Pancreas (tissue), 10 donors: ENCODE results near the gene MRPL19. TPM values are rescaled to one million over a fixed set of nuclear protein-coding genes. Genes with fewer than 3 reads are reported as not detected.

ENCODE experiments used
- ATAC-seq, 4 donors: fragments of 200-7000 bp; cut with Tn5 transposase; one replicate each; pipeline versions ENCODE4 v1.8.0 to v1.9.1; 2020; ENCODE audit warnings: mild to moderate bottlenecking in 4 of 4, moderate library complexity in 4 of 4
- DNase-seq, 6 donors: peaks; one replicate each; pipeline ENCODE4 v3.0.0-alpha.2; 2020
- FAIRE-seq: peaks from 2 replicates; lab custom pipeline; 2012; peaks lifted over from hg19 to GRCh38; lab: Jason Lieb, UNC
- H3K27ac ChIP-seq, 4 donors: fragments of 200-600 bp; sonication (generic); 1 replicate in 3 of 4; 2 replicates in 1 of 4; pipeline versions ENCODE4 v1.5.0 to v1.8.0; 2020
- H3K27me3 ChIP-seq, 4 donors: fragments of 200-600 bp; one replicate each; pipeline ENCODE4 v1.8.0; 2021
- H3K36me3 ChIP-seq, 3 donors: fragments of 200-600 bp; sonication (generic) in 1 of 3; one replicate each; pipeline versions ENCODE4 v1.5.0 to v1.8.0; 2020 to 2021
- H3K4me1 ChIP-seq, 3 donors: fragments of 200-600 bp; one replicate each; pipeline ENCODE4 v1.8.0; 2021
- H3K4me3 ChIP-seq, 4 donors: fragments of 200-600 bp; sonication (generic) in 2 of 4; one replicate each; pipeline versions ENCODE4 v1.5.0 to v1.8.0; 2020 to 2021
- H3K9me3 ChIP-seq, 4 donors: fragments of 200-600 bp; one replicate each; pipeline ENCODE4 v1.8.0; 2021
- CTCF ChIP-seq, 4 donors: fragments of 200-600 bp; sonication (generic) in 3 of 4; IDR thresholded peaks; one replicate each; pipeline versions ENCODE4 v1.5.0 to v1.8.0; 2021; ENCODE audit warnings: antibody characterized with exemption in 4 of 4
- WGBS, 2 donors: extraction: QIAGEN DNeasy Blood & Tissue Kit; methylation state at CpG; one replicate each; pipeline ENCODE4 v1.1.7; 2013; 5-methylcytosine and 5-hydroxymethylcytosine counted together
- intact Hi-C, 3 donors: fragments of 100-400 bp; cut with DNase I; formaldehyde crosslinking; loops; one replicate each; pipeline versions ENCODE4 v1.11.1 to v1.14.2; 2022
- polyA plus RNA-seq, 2 donors: library from polyadenylated mRNA; stranded (reverse); fragments of 200-250 nt; gene quantifications; one replicate each; pipeline ENCODE4 v1.2.3, GENCODE V29; 2013
- total RNA-seq, 6 donors: library from RNA; stranded (reverse); fragmentation: NEBNext Ultra II Directional in 4 of 6; extraction: Animal tissue kit (Norgen Biotek cat#: 25700) in 4 of 6; gene quantifications; one replicate each; pipeline versions ENCODE4 v1.2.1 to v1.2.4, GENCODE V29; 2021 to 2023
- donor health status: healthy with polysubstance abuse.
- donor health status: DM: no; HTN: no; CAD: no; lungs with moderate emphysema.
- donor health status: DM: no; HTN: no; CAD: no.
- donor health status: control.
- donor health status: control.
- donor health status: Bipolar disorder and iron deficiency.
- donor health status: DM: yes; HTN: yes; CAD: no.
- donor health status: DM: no; HTN: no; CAD: no.
- donor health status: DM: no; HTN: no; CAD: no.
- donor health status: DM: yes; HTN: yes; CAD: no.

MRPL19 gene
- total and polyA plus RNA-seq, 8 donors = 7.5 to 28.5 (median 18.8) TPM

GRCh38 chr2:75612108-75612861 is 34.3 kb upstream of the MRPL19 start:
- H3K36me3 ChIP-seq = no peaks in the 10 kb centered on the region
- no peak for TF ChIP-seq CTCF (IDR thresholded peaks at IDR 0.05)
- H3K4me3 ChIP-seq = no peak overlapping the region
- no peaks in the 10 kb centered on the region for H3K9me3 ChIP-seq
- H3K27me3 ChIP-seq = no peaks in the 10 kb centered on the region
- ATAC-seq (no peak), DNase-seq (no peak), FAIRE-seq (no peak)
- no peak overlapping the region for H3K27ac ChIP-seq
- H3K4me1 ChIP-seq = peaks cover 0 to 7% (median 0%) of the 10 kb centered on the region in 3 donors
- intact Hi-C loops = loop anchor here (5.0 to 10.0 kb wide), 2 partner anchors 137 to 140 kb away; no protein-coding TSS in a partner anchor
- WGBS, 2 donors = 78 to 86% methylated on average over 7 of the region's 7 CpGs

GRCh38 chr2:75612862-75613243 is 33.7 kb upstream of the MRPL19 start:
- Histone ChIP-seq H3K4me3 (no peak overlapping the region), H3K36me3 (no peaks in the 10 kb centered on the region), H3K27ac (no peak overlapping the region), H3K9me3 (no peaks in the 10 kb centered on the region), H3K4me1 (peaks cover 0 to 7% (median 0%) of the 10 kb centered on the region in 3 donors), H3K27me3 (no peaks in the 10 kb centered on the region)
- TF ChIP-seq CTCF (IDR thresholded peaks at IDR 0.05) = no peak
- WGBS, 2 donors = 86 to 91% methylated on average over 5 of the region's 5 CpGs
- intact Hi-C loops = loop anchor here (5.0 to 10.0 kb wide), 2 partner anchors 138 to 141 kb away; no protein-coding TSS in a partner anchor
- ATAC-seq = no peak
- FAIRE-seq = no peak
- no peak for DNase-seq

GRCh38 chr2:75614162-75614651 is 32.4 kb upstream of the MRPL19 start:
- WGBS, 2 donors = 59 to 63% methylated on average over 5 of the region's 5 CpGs
- Histone ChIP-seq H3K36me3 (no peaks in the 10 kb centered on the region), H3K27ac (no peak overlapping the region), H3K27me3 (no peaks in the 10 kb centered on the region), H3K4me3 (no peak overlapping the region), H3K4me1 (no peaks in the 10 kb centered on the region), H3K9me3 (no peaks in the 10 kb centered on the region)
- ATAC-seq (peak in 3 of 4 donors; percentile 19 to 76 (median 41)), DNase-seq (no peak), FAIRE-seq (no peak)
- no peak for TF ChIP-seq CTCF (IDR thresholded peaks at IDR 0.05)
- intact Hi-C loops = loop anchor here (5.0 to 10.0 kb wide), 2 partner anchors 139 to 142 kb away; no protein-coding TSS in a partner anchor

- H3K9me3 ChIP-seq = no peaks in the 10 kb centered on the region
Measured at GRCh38 chr2:75616406-75616805, 30.2 kb upstream of the MRPL19 start.

More at GRCh38 chr2:75616406-75616805, 30.2 kb upstream of the MRPL19 start:
- DNase-seq = no peak
- Histone ChIP-seq H3K36me3 (no peaks in the 10 kb centered on the region), H3K4me1 (no peaks in the 10 kb centered on the region), H3K27ac (no peak overlapping the region), H3K4me3 (no peak overlapping the region), H3K27me3 (no peaks in the 10 kb centered on the region)
- no peak for TF ChIP-seq CTCF (IDR thresholded peaks at IDR 0.05)
- ATAC-seq = no peak
- FAIRE-seq = no peak
- WGBS, 2 donors = 87 to 91% methylated on average over 4 of the region's 4 CpGs
- intact Hi-C loops = loop anchor here in 1 of 3 donors (10.0 kb wide), 1 partner anchor 142 kb away; no protein-coding TSS in a partner anchor
